NOMO-1 treated with dmso at 0.1 percent for 144 hours (cell line): ENCODE measurements around the gene CCT7.

Experiments
- DNase-seq: peaks from one replicate; lab custom pipeline; 2025; ENCODE audit not compliant: unreplicated experiment; lab: John Stamatoyannopoulos, UW

CCT7 gene

GRCh38 chr2:73225513-73226360, 8.4 kb upstream of the CCT7 start:
- DNase-seq = no peak

GRCh38 chr2:73227086-73227485, 7.0 kb upstream of the CCT7 start:
- no peak for DNase-seq

- no peak for DNase-seq
Observed at GRCh38 chr2:73228631-73229030, 5.5 kb upstream of the CCT7 start.

GRCh38 chr2:73232403-73233153, 1.5 kb upstream of the CCT7 start:
- no peak for DNase-seq

GRCh38 chr2:73233154-73233931, 765 bp upstream of the CCT7 start, which contains the start of gene PRADC1:
Gene PRADC1 (minus strand): TSS chr2:73233239. CDS start chr2:73233160, 79 bp downstream.
- DNase-seq = peak; percentile 99

- no peak for DNase-seq
Observed at GRCh38 chr2:73235315-73236028, 1.4 kb downstream of the CCT7 start.

- DNase-seq = no peak
Observed at GRCh38 chr2:73237168-73237567, 3.1 kb downstream of the CCT7 start.

- DNase-seq = no peak
Observed at GRCh38 chr2:73238149-73238548, 4.0 kb downstream of the CCT7 start.

GRCh38 chr2:73238976-73239375, 4.9 kb downstream of the CCT7 start:
- no peak for DNase-seq

- no peak for DNase-seq
Observed at GRCh38 chr2:73239776-73240175, 5.7 kb downstream of the CCT7 start.

- DNase-seq = no peak
Observed at GRCh38 chr2:73243884-73244570, 9.9 kb downstream of the CCT7 start.

- DNase-seq = no peak
Observed at GRCh38 chr2:73244580-73244979, 10.5 kb downstream of the CCT7 start.

GRCh38 chr2:73246850-73247249, 12.7 kb downstream of the CCT7 start:
- DNase-seq = no peak

GRCh38 chr2:73249636-73250035, 15.5 kb downstream of the CCT7 start:
- DNase-seq = no peak

GRCh38 chr2:73250872-73251846, 17.1 kb downstream of the CCT7 start:
- no peak for DNase-seq

- no peak for DNase-seq
Observed at GRCh38 chr2:73252238-73253027, 18.3 kb downstream of the CCT7 start.

- no peak for DNase-seq
Observed at GRCh38 chr2:73253400-73253799, 19.3 kb downstream of the CCT7 start.

- DNase-seq = peak; percentile 30
Observed at GRCh38 chr2:73253901-73254300, 19.8 kb downstream of the CCT7 start.
